Kidney glomerular epithelial cell (primary cell): ENCODE results near the gene CCDC192.

ENCODE experiments used
- DNase-seq: peaks from one replicate; lab custom pipeline; 2025; lab: John Stamatoyannopoulos, UW

Gene CCDC192

GRCh38 chr5:127810707-127811490, 107.7 kb downstream of the CCDC192 start:
- DNase-seq, result no peak

- no peak for DNase-seq
Observed at GRCh38 chr5:127812570-127812969, 109.4 kb downstream of the CCDC192 start.

GRCh38 chr5:127813633-127814587, 110.7 kb downstream of the CCDC192 start:
- peak; percentile 92 for DNase-seq

- DNase-seq, result no peak
Observed at GRCh38 chr5:127814588-127814973, 111.4 kb downstream of the CCDC192 start.

- peak; percentile 91 for DNase-seq
Observed at GRCh38 chr5:127820910-127821553, 117.8 kb downstream of the CCDC192 start.

GRCh38 chr5:127821896-127822295, 118.7 kb downstream of the CCDC192 start:
- DNase-seq, result no peak

- no peak for DNase-seq
Observed at GRCh38 chr5:127824126-127824525, 120.9 kb downstream of the CCDC192 start.

GRCh38 chr5:127826011-127826410, 122.8 kb downstream of the CCDC192 start:
- DNase-seq, result peak; percentile 28

- no peak for DNase-seq
Observed at GRCh38 chr5:127827451-127827850, 124.3 kb downstream of the CCDC192 start.

GRCh38 chr5:127830157-127830556, 127.0 kb downstream of the CCDC192 start:
- DNase-seq, result peak; percentile 18

- no peak for DNase-seq
Observed at GRCh38 chr5:127830829-127831598, 127.8 kb downstream of the CCDC192 start.

GRCh38 chr5:127832067-127832466, 128.9 kb downstream of the CCDC192 start:
- DNase-seq, result no peak

- DNase-seq, result peak; percentile 69
Observed at GRCh38 chr5:127834094-127834531, 130.9 kb downstream of the CCDC192 start.

GRCh38 chr5:127834554-127834953, 131.4 kb downstream of the CCDC192 start:
- no peak for DNase-seq

GRCh38 chr5:127838661-127839060, 135.5 kb downstream of the CCDC192 start:
- no peak for DNase-seq

GRCh38 chr5:127839072-127839471, 135.9 kb downstream of the CCDC192 start:
- no peak for DNase-seq

- no peak for DNase-seq
Observed at GRCh38 chr5:127839496-127840197, 136.5 kb downstream of the CCDC192 start.

GRCh38 chr5:127840198-127840524, 137.0 kb downstream of the CCDC192 start:
- DNase-seq, result no peak

- no peak for DNase-seq
Observed at GRCh38 chr5:127840809-127841208, 137.6 kb downstream of the CCDC192 start.

GRCh38 chr5:127844581-127845021, 141.4 kb downstream of the CCDC192 start:
- DNase-seq, result no peak

GRCh38 chr5:127846884-127847283, 143.7 kb downstream of the CCDC192 start:
- no peak for DNase-seq
